SH-SY5Y (cell line): ENCODE results near the gene EML1.

Source experiments
- GATA2 ChIP-seq: IDR thresholded peaks from 2 replicates; pipeline ENCODE4 v1.6.1; 2011; ENCODE audit warnings: mild to moderate bottlenecking, low read depth, low read length
- GATA3 ChIP-seq: IDR thresholded peaks from 2 replicates; pipeline ENCODE4 v1.6.1; 2011; ENCODE audit warnings: low read depth, mild to moderate bottlenecking, low read length, moderate library complexity

- TF ChIP-seq GATA2 (no peak), GATA3 (no peak)
Observed at GRCh38 chr14:99750746-99751450, 42.3 kb upstream of the EML1 start.
